IMR-90 (cell line): ENCODE data around the gene SNAP25. TPM values are rescaled to one million over a fixed set of nuclear protein-coding genes. Genes with fewer than 3 reads are reported as not detected.

Experiments used
- ATAC-seq: fragments of 200-7000 bp; cut with Tn5 transposase; 2 replicates; pipeline ENCODE4 v1.9.1; 2020; ENCODE audit warnings: low read depth, mild to moderate bottlenecking, moderate library complexity
- BruUV-seq: library from RNA; stranded (reverse); fragments of 400-500 nt; replicated peaks from 2 replicates; lab custom pipeline; 2021; lab: Mats Ljungman, UMichigan
- CTCF ChIA-PET: fragments of 300-600 bp; formaldehyde crosslinking; extraction: SDS; loops from one replicate; lab custom pipeline; 2021; ENCODE audit warnings: antibody characterized with exemption; lab: Yijun Ruan, JAX
- POLR2A ChIA-PET: fragments of 300-600 bp; sonication (Branson Sonifier 250); formaldehyde crosslinking; loops from one replicate; lab custom pipeline; 2022; ENCODE audit warnings: antibody characterized with exemption; ENCODE audit not compliant: unreplicated experiment; lab: Charles Lee
- DNase-seq: peaks from one replicate; pipeline ENCODE4 v3.0.0; 2013
- H2AFZ ChIP-seq: replicated peaks from 2 replicates; pipeline ENCODE3; 2013; ENCODE audit warnings: low read length, mild to moderate bottlenecking; ENCODE audit not compliant: poor library complexity
- H2AK5ac ChIP-seq: 2 replicates; pipeline ENCODE4 v1.6.1; 2013; ENCODE audit warnings: low read depth, low read length, inconsistent platforms
- H2AK9ac ChIP-seq: replicated peaks from 2 replicates; pipeline ENCODE3; 2013; ENCODE audit warnings: mild to moderate bottlenecking, low read depth, low read length, moderate library complexity; ENCODE audit not compliant: poor library complexity
- H2BK120ac ChIP-seq: 2 replicates; pipeline ENCODE4 v1.6.1; 2013; ENCODE audit warnings: low read depth, low read length, inconsistent platforms
- H2BK15ac ChIP-seq: 3 replicates; pipeline ENCODE4 v1.6.1; 2013; ENCODE audit warnings: low read depth, low read length, inconsistent platforms
- H2BK20ac ChIP-seq: 2 replicates; pipeline ENCODE4 v1.6.1; 2013; ENCODE audit warnings: low read depth, mild to moderate bottlenecking, inconsistent platforms, low read length, moderate library complexity
- H2BK5ac ChIP-seq: 2 replicates; pipeline ENCODE4 v1.6.1; 2013; ENCODE audit warnings: mild to moderate bottlenecking, low read depth, low read length, inconsistent platforms; ENCODE audit not compliant: poor library complexity, severe bottlenecking
- H3K14ac ChIP-seq: replicated peaks from 2 replicates; pipeline ENCODE4 v1.6.1; 2013; ENCODE audit warnings: low read depth, low read length, inconsistent platforms
- H3K18ac ChIP-seq: 2 replicates; pipeline ENCODE4 v1.6.1; 2013; ENCODE audit warnings: low read depth, low read length, control low read depth
- H3K23ac ChIP-seq: 2 replicates; pipeline ENCODE4 v1.6.1; 2013; ENCODE audit warnings: low read depth, low read length, inconsistent platforms
- H3K27ac ChIP-seq: 2 replicates; pipeline ENCODE4 v1.5.1; 2013; ENCODE audit warnings: mild to moderate bottlenecking, control low read depth, low read length; ENCODE audit not compliant: insufficient read depth
- H3K27me3 ChIP-seq: 2 replicates; pipeline ENCODE4 v1.6.1; 2013; ENCODE audit warnings: low read length; ENCODE audit not compliant: control insufficient read depth, insufficient read depth
- H3K36me3 ChIP-seq: 2 replicates; pipeline ENCODE4 v1.6.1; 2013; ENCODE audit warnings: low read length, mixed read lengths; ENCODE audit not compliant: control insufficient read depth, insufficient read depth
- H3K4ac ChIP-seq: 2 replicates; pipeline ENCODE4 v1.6.1; 2013; ENCODE audit warnings: low read depth, low read length, inconsistent platforms
- H3K4me1 ChIP-seq: 2 replicates; pipeline ENCODE4 v1.6.1; 2013; ENCODE audit warnings: low read length, mixed read lengths; ENCODE audit not compliant: control insufficient read depth, insufficient read depth
- H3K4me2 ChIP-seq: 2 replicates; pipeline ENCODE4 v1.6.1; 2013; ENCODE audit warnings: low read depth, mild to moderate bottlenecking, control low read depth, low read length, moderate library complexity
- H3K4me3 ChIP-seq: 2 replicates; pipeline ENCODE4 v1.5.1; 2013; ENCODE audit warnings: low read depth, mild to moderate bottlenecking, control low read depth, low read length, moderate library complexity; ENCODE audit not compliant: insufficient read depth
- H3K56ac ChIP-seq: 2 replicates; pipeline ENCODE4 v1.6.1; 2013; ENCODE audit warnings: low read length, inconsistent platforms; ENCODE audit not compliant: insufficient read depth; ENCODE audit errors: extremely low read depth
- H3K79me1 ChIP-seq, 2 experiments: 2 replicates each; pipeline ENCODE4 v1.6.1; 2013; ENCODE audit warnings: low read length in 2 of 2, inconsistent platforms in 1 of 2, low read depth in 1 of 2
- H3K9ac ChIP-seq: 2 replicates; pipeline ENCODE4 v1.6.1; 2013; ENCODE audit warnings: low read depth, low read length, control low read depth
- H3K9me1 ChIP-seq: 2 replicates; pipeline ENCODE4 v1.6.1; 2013; ENCODE audit warnings: low read length, inconsistent platforms; ENCODE audit not compliant: insufficient read depth
- H3K9me3 ChIP-seq: 2 replicates; pipeline ENCODE4 v1.6.1; 2013; ENCODE audit warnings: low read length; ENCODE audit not compliant: control insufficient read depth, insufficient read depth
- H4K20me1 ChIP-seq: 2 replicates; pipeline ENCODE4 v1.6.1; 2013; ENCODE audit warnings: low read length, inconsistent platforms; ENCODE audit not compliant: insufficient read depth
- H4K5ac ChIP-seq: 2 replicates; pipeline ENCODE4 v1.6.1; 2013; ENCODE audit warnings: mild to moderate bottlenecking, low read depth, low read length, control low read depth
- H4K8ac ChIP-seq, 2 experiments: 2 replicates each; pipeline ENCODE4 v1.6.1; 2013; ENCODE audit warnings: low read depth in 2 of 2, low read length in 2 of 2, control low read depth in 1 of 2, inconsistent platforms in 1 of 2
- H4K91ac ChIP-seq: 2 replicates; pipeline ENCODE4 v1.6.1; 2013; ENCODE audit warnings: low read depth, low read length, inconsistent platforms; ENCODE audit not compliant: insufficient read depth
- MXI1 ChIP-seq: IDR thresholded peaks from 2 replicates; pipeline ENCODE4 v1.6.1; 2012; ENCODE audit warnings: low read depth, mild to moderate bottlenecking, low read length, moderate library complexity, borderline replicate concordance
- WGBS, 2 experiments: methylation state at CpG; one replicate each; pipeline versions ENCODE4 v1.1.5 to v1.1.7; 2013; ENCODE audit warnings: missing lambda C conversion rate in 2 of 2; ENCODE audit not compliant: insufficient read length in 1 of 2; ENCODE audit errors: extremely low coverage in 2 of 2; 5-methylcytosine and 5-hydroxymethylcytosine counted together
- dilution Hi-C: fragments of 300-500 bp; cut with HindIII; formaldehyde crosslinking; loops from one replicate; pipeline ENCODE4 v1.14.3; 2018; ENCODE audit warnings: low sequenced_read_pairs; ENCODE audit not compliant: unreplicated experiment
- in situ Hi-C: fragments of 300-500 bp; cut with MboI; formaldehyde crosslinking; loops from 3 replicates; pipeline ENCODE4 v1.14.3; 2019; ENCODE audit warnings: low sequenced_read_pairs, inconsistent platforms, mixed read lengths
- intact Hi-C: fragments of 100-400 bp; cut with micrococcal nuclease; formaldehyde crosslinking; loops from 2 replicates; pipeline ENCODE4 v1.10.0; 2022
- polyA plus RNA-seq, 3 experiments: library from polyadenylated mRNA; depleted of rRNA; stranded (reverse); fragments of >200 nt; gene quantifications; 2 replicates each; pipeline ENCODE4 v1.2.3, GENCODE V29; 2012; ENCODE audit warnings: low replicate concordance in 1 of 3
- total RNA-seq: library from RNA; depleted of rRNA; stranded (reverse); fragments of >200 nt; gene quantifications from 2 replicates; pipeline ENCODE4 v1.2.3, GENCODE V29; 2012

SNAP25 gene
- total and polyA plus RNA-seq, 2 of the 4 experiments (the other 2 are of a cell fraction), result 1.1 to 2.8 TPM

GRCh38 chr20:10250902-10251301 lies 32.3 kb downstream of the SNAP25 start:
- Histone ChIP-seq H2BK15ac (no peak overlapping the region), H4K5ac (no peak overlapping the region), H3K56ac (no peak overlapping the region), H3K36me3 (no peaks in the 10 kb centered on the region; the same call in 1 of the 2 replicates), H2AK5ac (no peak overlapping the region), H3K18ac (no peak overlapping the region), H2BK5ac (no peak overlapping the region), H2AFZ (no peak overlapping the region), H4K8ac (no peak overlapping the region), H3K9me3 (no peaks in the 10 kb centered on the region), H2BK120ac (no peak overlapping the region), H3K4ac (no peak overlapping the region), H4K20me1 (no peaks in the 10 kb centered on the region), H3K4me2 (no peak overlapping the region), H3K27ac (no peak overlapping the region), H2BK20ac (no peak overlapping the region), H4K91ac (no peak overlapping the region), H3K9me1 (no peaks in the 10 kb centered on the region), H3K23ac (no peak overlapping the region), H3K9ac (no peak overlapping the region), H3K4me1 (peaks cover 1% of the 10 kb centered on the region; the same call in 1 of the 2 replicates), H3K27me3 (no peaks in the 10 kb centered on the region), H2AK9ac (no peak overlapping the region), H3K14ac (no peak overlapping the region), H3K79me1 (no peaks in the 10 kb centered on the region), H3K4me3 (no peak overlapping the region)
- dilution Hi-C loops (no loop called here), intact Hi-C loops (no loop called here), in situ Hi-C loops (no loop called here)
- TF ChIP-seq MXI1, result no peak
- 100% methylated on average over 1 of the region's 5 CpGs; no CpG with 5 or more reads in 1 of the 2 experiments for WGBS, 2 experiments
- DNase-seq (no peak), ATAC-seq (no peak)
- POLR2A ChIA-PET, result no interaction called here
- CTCF ChIA-PET, result no interaction called here
- BruUV-seq, result no TSS peak
